Putamen (tissue), 1 donor: ENCODE results near the gene CDC5L.

ENCODE experiments used
- DNase-seq: peaks from one replicate; pipeline ENCODE4 v3.0.0-alpha.2; 2016; ENCODE audit warnings: low spot score

Gene CDC5L

DNA sequence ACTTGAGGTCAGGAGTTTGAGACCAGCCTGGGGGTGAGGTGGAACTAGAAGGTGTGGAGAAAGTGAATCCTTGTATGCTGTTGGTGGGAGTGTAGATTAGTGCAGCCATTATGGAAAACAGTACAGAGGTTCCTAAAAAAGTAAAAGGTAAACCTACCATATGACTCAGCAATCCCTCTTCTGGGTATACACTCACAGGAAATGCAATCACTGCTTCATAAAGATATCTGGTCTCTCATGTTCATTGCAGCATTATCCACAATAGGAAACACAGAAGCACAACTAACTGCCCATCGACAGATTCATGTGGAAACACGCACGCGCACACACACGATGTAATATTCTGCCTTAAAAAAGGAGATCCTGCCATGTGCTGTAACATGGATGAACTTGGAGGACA, 66.7 kb downstream of the CDC5L start:
- DNase-seq: no peak

- DNase-seq: no peak
Measured at GRCh38 chr6:44456070-44456965, 68.8 kb downstream of the CDC5L start.

GRCh38 chr6:44456966-44457292, 69.4 kb downstream of the CDC5L start:
- DNase-seq: no peak

- no peak for DNase-seq
Measured at GRCh38 chr6:44457596-44457995, 70.1 kb downstream of the CDC5L start.

GRCh38 chr6:44458551-44458950, 71.0 kb downstream of the CDC5L start:
- no peak for DNase-seq

GRCh38 chr6:44462335-44462734, 74.8 kb downstream of the CDC5L start:
- no peak for DNase-seq

- DNase-seq: no peak
Measured at GRCh38 chr6:44462797-44463727, 75.6 kb downstream of the CDC5L start.

DNA sequence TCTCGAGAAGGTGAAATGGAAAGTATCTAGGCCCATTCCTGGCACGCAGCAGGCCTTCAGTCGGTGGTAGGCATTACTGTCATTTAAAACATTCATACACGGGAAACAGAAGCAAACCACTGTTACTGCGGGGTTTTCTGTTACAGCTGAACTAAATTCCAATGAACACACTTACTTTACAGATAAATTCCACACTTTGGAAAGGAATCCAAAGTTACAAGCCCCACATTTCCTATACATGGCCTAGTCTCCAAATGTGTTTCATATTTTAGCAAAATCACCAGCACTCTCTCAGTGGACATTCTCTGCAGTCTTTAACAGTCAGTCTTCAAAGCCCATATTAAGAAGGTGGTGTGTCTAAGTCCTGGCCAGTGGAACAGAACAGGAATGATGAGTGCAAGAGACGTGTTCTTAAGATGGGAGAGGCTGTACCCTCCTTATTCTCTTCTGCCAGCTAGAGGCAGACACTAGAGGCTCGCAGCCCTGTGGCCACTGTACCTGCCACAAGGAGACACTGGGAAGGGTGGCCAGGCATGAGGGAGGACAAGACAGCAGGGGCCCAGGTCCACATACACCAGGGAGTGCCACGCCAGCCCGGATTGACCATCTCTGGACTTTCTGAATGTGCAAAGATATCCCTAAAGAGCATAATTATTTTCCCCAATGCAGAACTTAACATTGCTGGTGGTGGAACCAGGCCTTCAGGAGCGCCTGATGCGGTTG, 76.4 kb downstream of the CDC5L start:
- no peak for DNase-seq

DNA sequence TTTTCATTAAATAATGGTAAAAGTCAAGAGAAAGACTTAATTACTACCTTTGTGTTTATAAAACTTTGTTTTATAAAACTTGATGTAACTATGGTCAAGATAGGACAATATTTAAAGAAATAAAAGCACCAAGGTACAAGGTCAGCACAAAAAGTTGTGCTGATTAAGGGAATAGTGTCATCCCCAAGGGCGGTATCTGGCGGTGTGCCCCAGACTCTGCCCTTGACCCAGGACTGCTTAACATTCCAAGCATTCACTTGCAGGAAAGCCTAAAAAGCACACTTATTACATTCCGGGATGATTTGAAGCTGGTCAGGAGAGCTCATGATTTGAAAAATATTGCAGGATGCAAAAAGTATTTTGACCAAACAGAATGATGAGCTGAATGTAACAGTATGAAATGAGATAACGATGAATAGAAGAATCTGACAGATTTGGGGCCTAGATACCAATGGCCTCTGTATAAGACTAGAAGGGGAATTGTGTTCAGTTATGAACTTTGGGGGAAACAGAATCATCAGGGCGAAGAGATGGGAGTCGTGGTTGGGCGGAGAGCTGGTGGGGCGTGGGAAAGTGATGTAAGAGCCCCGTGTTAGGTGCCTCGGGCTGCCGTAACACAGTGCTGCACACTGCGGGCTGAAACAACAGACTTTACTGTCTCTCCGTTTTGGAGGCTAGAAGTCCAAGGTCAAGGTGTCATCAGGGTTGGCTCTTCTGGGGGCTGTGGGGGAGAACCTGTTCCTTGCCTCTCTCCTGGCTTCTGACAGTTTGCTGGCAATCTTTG, 77.2 kb downstream of the CDC5L start:
- DNase-seq: no peak

GRCh38 chr6:44466955-44467354, 79.4 kb downstream of the CDC5L start:
- no peak for DNase-seq

GRCh38 chr6:44468835-44469234, 81.3 kb downstream of the CDC5L start:
- DNase-seq: no peak

DNA sequence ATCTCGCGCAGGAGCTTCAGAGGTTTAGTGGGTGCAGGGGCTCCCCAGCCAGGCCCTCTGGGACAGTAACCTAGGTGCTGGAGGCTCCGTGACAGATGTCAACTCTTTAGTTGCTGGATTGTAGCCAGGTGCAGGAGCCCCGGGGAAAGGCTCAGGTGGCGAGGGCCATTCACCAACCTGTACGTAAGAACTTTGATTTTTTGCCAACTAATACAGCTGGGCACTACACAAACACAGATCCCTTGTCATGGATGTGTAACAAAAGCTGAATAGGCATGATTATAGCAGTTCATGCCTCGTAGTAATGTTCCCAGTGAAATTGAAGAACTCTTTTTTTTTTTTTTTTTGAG, 82.6 kb downstream of the CDC5L start:
- DNase-seq: no peak

DNA sequence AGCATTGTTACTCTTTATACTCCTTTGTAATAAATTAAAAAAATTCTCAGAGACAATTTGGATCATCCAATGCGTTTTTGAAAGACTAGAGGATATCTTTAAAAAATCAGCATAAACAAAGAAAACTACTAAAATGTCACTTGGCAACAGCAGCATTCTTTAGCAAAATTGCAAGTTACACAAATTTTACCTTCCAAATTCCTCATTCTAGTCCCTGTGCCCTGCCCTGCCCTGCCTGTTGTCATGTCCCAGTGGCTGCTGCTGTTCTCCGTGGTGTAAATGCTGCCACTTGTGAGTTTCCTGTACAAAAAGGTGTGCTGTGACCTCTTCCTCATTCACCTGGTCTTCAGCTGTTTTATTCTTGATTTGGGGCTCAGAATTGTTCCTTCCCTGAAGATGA, 83.2 kb downstream of the CDC5L start:
- no peak for DNase-seq

GRCh38 chr6:44471271-44471981, 83.9 kb downstream of the CDC5L start:
- DNase-seq: no peak

GRCh38 chr6:44472250-44472945, 84.9 kb downstream of the CDC5L start:
- no peak for DNase-seq

GRCh38 chr6:44473393-44474189, 86.1 kb downstream of the CDC5L start:
- no peak for DNase-seq

DNA sequence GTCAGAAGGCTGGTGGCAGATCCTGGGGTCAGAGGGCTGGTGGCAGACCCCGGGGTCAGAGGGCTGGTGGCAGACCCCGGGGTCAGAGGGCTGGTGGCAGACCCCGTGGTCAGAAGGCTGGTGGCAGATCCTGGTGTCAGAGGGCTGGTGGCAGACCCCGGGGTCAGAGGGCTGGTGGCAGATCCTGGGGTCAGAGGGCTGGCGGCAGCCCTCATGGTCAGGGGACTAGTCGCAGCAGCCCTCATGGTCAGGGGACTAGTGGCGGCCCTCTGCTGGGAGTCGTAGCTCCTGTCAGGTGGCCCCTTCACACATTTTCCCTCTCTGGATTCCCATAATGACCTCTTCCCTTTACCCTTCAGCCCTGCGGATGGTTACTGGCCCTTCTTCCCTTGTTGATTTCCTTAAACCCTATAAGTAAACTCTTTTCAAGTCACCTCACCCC, 86.7 kb downstream of the CDC5L start:
- DNase-seq: no peak

- DNase-seq: no peak
Measured at GRCh38 chr6:44474643-44475042, 87.1 kb downstream of the CDC5L start.

GRCh38 chr6:44475417-44475778, 87.9 kb downstream of the CDC5L start:
- DNase-seq: no peak
